ENCODE data around the gene ANK3.

ANK3 gene

DNA sequence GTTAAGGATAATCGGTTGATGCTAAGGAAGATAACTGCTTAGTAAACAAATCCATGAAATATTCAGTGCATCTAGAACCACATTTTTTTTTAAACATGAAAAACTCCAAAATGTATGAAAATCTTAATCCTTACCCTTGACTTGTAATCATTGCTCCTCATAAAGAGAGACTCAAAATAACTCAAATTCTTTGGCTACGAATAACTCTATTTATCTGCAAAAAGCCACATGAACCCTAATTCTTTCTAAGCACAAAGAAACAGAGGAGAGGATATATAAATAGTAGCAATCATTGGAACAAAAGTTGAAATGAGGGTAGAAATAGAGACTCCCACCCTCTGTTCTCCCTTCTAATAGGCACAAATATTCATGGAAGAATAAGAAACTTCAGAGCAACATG, 40.2 kb downstream of the ANK3 start:
- H4K91ac ChIP-seq (ENCODE audit: low read depth, low read length), result no peak overlapping the region
- no peak overlapping the region for H2AFZ ChIP-seq (ENCODE audit: insufficient read depth, low read length, poor library complexity)
- H3K27ac ChIP-seq (ENCODE audit: low read depth, low read length), result no peak overlapping the region
- DNase-seq, result no peak
- no peak overlapping the region for H4K12ac ChIP-seq (ENCODE audit: low read depth, low read length)
- H2BK120ac ChIP-seq (ENCODE audit: insufficient read depth, low read length, poor library complexity), result no peak overlapping the region
- no peaks in the 10 kb centered on the region for H3K79me1 ChIP-seq (ENCODE audit: low read length)
- no peak overlapping the region for H3K9ac ChIP-seq (ENCODE audit: low read length)
- WGBS (ENCODE audit: extremely low coverage, insufficient coverage, insufficient read length), result no CpG with 5 or more reads among the region's 2 CpGs
- no peaks in the 10 kb centered on the region for H3K4me1 ChIP-seq (ENCODE audit: control insufficient read depth in 1 of 2, insufficient read depth in 2 of 2, low read length in 2 of 2)
- no peak overlapping the region for H3K4me3 ChIP-seq (ENCODE audit: low read depth, low read length)
- H2BK12ac ChIP-seq (ENCODE audit: low read length), result no peak overlapping the region
- no peaks in the 10 kb centered on the region for H3K36me3 ChIP-seq (ENCODE audit: control insufficient read depth in 1 of 2, insufficient read depth in 2 of 2, low read length in 2 of 2)
- no peak overlapping the region for H2AK5ac ChIP-seq (ENCODE audit: low read length)
- no peak overlapping the region for H2BK5ac ChIP-seq (ENCODE audit: low read depth, low read length, poor library complexity)
- no peak overlapping the region for H3K4ac ChIP-seq (ENCODE audit: low read depth, low read length)
- H3K23ac ChIP-seq (ENCODE audit: low read length), result no peak overlapping the region
- H3K4me2 ChIP-seq (ENCODE audit: low read length), result no peak overlapping the region
- H3K27me3 ChIP-seq (ENCODE audit: insufficient read depth, low read length), result no peaks in the 10 kb centered on the region
- H4K8ac ChIP-seq (ENCODE audit: low read depth, low read length), result no peak overlapping the region
- no peaks in the 10 kb centered on the region for H3K9me3 ChIP-seq (ENCODE audit: insufficient read depth, low read depth, low read length)
- no peak overlapping the region for H3K18ac ChIP-seq (ENCODE audit: low read length)
- H3K14ac ChIP-seq (ENCODE audit: low read length), result no peak overlapping the region
- no peaks in the 10 kb centered on the region for H3K79me2 ChIP-seq (ENCODE audit: control insufficient read depth, insufficient read depth, low read length, poor library complexity)

DNA sequence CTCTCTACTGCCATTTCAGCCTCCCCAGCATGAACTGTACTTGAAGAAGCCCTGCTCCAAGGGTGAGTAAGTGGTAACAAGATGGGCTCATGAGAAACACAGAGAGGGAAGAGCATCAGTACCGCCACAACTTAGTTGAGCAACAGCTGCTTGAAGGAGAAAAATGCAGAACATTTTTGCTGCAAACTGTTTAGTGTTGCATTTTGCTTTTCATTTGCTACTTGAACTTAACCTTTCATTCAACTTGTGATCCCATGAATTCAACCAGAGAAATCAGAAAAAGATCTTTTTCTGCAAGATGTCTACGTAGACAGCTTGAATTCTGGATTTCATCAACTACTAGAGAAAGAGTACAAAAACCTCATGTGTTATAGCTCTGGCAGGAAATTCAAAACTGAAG, 40.7 kb downstream of the ANK3 start:
- Histone ChIP-seq H2AK5ac (ENCODE audit: low read length) (no peak overlapping the region), H3K79me2 (ENCODE audit: control insufficient read depth, insufficient read depth, low read length, poor library complexity) (no peaks in the 10 kb centered on the region), H3K9me3 (ENCODE audit: insufficient read depth, low read depth, low read length) (no peaks in the 10 kb centered on the region), H3K4ac (ENCODE audit: low read depth, low read length) (no peak overlapping the region), H3K9ac (ENCODE audit: low read length) (no peak overlapping the region), H3K79me1 (ENCODE audit: low read length) (no peaks in the 10 kb centered on the region), H2BK5ac (ENCODE audit: low read depth, low read length, poor library complexity) (no peak overlapping the region), H3K4me1 (ENCODE audit: control insufficient read depth in 1 of 2, insufficient read depth in 2 of 2, low read length in 2 of 2) (no peaks in the 10 kb centered on the region), H3K4me3 (ENCODE audit: low read depth, low read length) (no peak overlapping the region), H3K27me3 (ENCODE audit: insufficient read depth, low read length) (no peaks in the 10 kb centered on the region), H3K4me2 (ENCODE audit: low read length) (no peak overlapping the region), H2BK12ac (ENCODE audit: low read length) (no peak overlapping the region), H3K23ac (ENCODE audit: low read length) (no peak overlapping the region), H4K12ac (ENCODE audit: low read depth, low read length) (no peak overlapping the region), H2BK120ac (ENCODE audit: insufficient read depth, low read length, poor library complexity) (no peak overlapping the region), H3K36me3 (ENCODE audit: control insufficient read depth in 1 of 2, insufficient read depth in 2 of 2, low read length in 2 of 2) (no peaks in the 10 kb centered on the region), H3K18ac (ENCODE audit: low read length) (no peak overlapping the region), H3K27ac (ENCODE audit: low read depth, low read length) (no peak overlapping the region), H4K8ac (ENCODE audit: low read depth, low read length) (no peak overlapping the region), H3K14ac (ENCODE audit: low read length) (no peak overlapping the region), H2AFZ (ENCODE audit: insufficient read depth, low read length, poor library complexity) (no peak overlapping the region), H4K91ac (ENCODE audit: low read depth, low read length) (no peak overlapping the region)
- no CpG with 5 or more reads among the region's 2 CpGs for WGBS (ENCODE audit: extremely low coverage, insufficient coverage, insufficient read length)
- DNase-seq, result no peak

DNA sequence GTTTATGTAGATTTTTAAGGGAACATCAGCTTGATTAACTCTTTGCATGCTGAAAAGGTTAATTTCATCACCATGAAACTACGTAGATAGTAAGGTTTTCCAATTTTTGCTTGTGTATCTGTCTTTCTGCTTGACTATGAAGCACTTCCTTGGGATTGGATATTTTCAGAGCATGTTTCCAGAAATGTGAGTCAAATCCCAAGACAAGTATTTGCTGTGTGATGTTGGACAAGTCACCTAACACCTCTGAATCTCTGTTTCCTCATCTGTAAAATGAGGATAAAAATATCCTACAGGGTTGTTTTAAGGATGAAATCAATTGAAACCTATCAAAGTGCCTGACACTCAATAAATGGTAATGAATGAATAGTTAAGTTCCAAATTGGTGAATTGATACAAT, 42.4 kb downstream of the ANK3 start:
- H2BK12ac ChIP-seq (ENCODE audit: low read length), result no peak overlapping the region
- H4K12ac ChIP-seq (ENCODE audit: low read depth, low read length), result no peak overlapping the region
- no peak overlapping the region for H3K14ac ChIP-seq (ENCODE audit: low read length)
- no peak overlapping the region for H4K91ac ChIP-seq (ENCODE audit: low read depth, low read length)
- no peak overlapping the region for H3K4me3 ChIP-seq (ENCODE audit: low read depth, low read length)
- no peak overlapping the region for H3K9ac ChIP-seq (ENCODE audit: low read length)
- no peak overlapping the region for H4K8ac ChIP-seq (ENCODE audit: low read depth, low read length)
- H2AFZ ChIP-seq (ENCODE audit: insufficient read depth, low read length, poor library complexity), result no peak overlapping the region
- no peaks in the 10 kb centered on the region for H3K36me3 ChIP-seq (ENCODE audit: control insufficient read depth in 1 of 2, insufficient read depth in 2 of 2, low read length in 2 of 2)
- no peak overlapping the region for H2AK5ac ChIP-seq (ENCODE audit: low read length)
- H3K18ac ChIP-seq (ENCODE audit: low read length), result no peak overlapping the region
- H3K9me3 ChIP-seq (ENCODE audit: insufficient read depth, low read depth, low read length), result no peaks in the 10 kb centered on the region
- no peaks in the 10 kb centered on the region for H3K79me1 ChIP-seq (ENCODE audit: low read length)
- H3K4ac ChIP-seq (ENCODE audit: low read depth, low read length), result no peak overlapping the region
- no peak overlapping the region for H2BK120ac ChIP-seq (ENCODE audit: insufficient read depth, low read length, poor library complexity)
- H3K4me1 ChIP-seq (ENCODE audit: control insufficient read depth in 1 of 2, insufficient read depth in 2 of 2, low read length in 2 of 2), result no peaks in the 10 kb centered on the region
- H3K27me3 ChIP-seq (ENCODE audit: insufficient read depth, low read length), result no peaks in the 10 kb centered on the region
- H3K79me2 ChIP-seq (ENCODE audit: control insufficient read depth, insufficient read depth, low read length, poor library complexity), result no peaks in the 10 kb centered on the region
- H3K23ac ChIP-seq (ENCODE audit: low read length), result no peak overlapping the region
- H3K4me2 ChIP-seq (ENCODE audit: low read length), result no peak overlapping the region
- no peak overlapping the region for H3K27ac ChIP-seq (ENCODE audit: low read depth, low read length)
- H2BK5ac ChIP-seq (ENCODE audit: low read depth, low read length, poor library complexity), result no peak overlapping the region
- no CpG with 5 or more reads among the region's 1 CpG for WGBS (ENCODE audit: extremely low coverage, insufficient coverage, insufficient read length)
- DNase-seq, result no peak

DNA sequence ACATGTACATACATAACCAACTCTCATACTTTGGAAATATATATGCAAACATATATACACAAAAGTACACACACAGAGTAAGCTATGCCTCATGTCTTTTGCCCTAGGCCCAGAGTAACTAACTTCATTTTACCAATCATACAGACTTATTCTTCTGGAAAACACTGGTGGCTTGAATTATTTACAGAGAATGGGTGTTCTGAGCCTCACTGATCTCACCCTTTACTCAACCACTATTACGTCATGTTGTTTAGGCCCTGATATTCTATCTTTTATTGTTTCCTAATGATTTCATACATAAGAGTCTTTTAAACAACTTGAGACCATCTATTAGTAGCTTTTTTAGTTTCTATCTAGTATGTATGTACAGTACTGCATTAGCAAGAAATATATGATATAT, 43.0 kb downstream of the ANK3 start:
- Histone ChIP-seq H3K9me3 (ENCODE audit: insufficient read depth, low read depth, low read length) (no peaks in the 10 kb centered on the region), H2AK5ac (ENCODE audit: low read length) (no peak overlapping the region), H2BK12ac (ENCODE audit: low read length) (no peak overlapping the region), H3K4ac (ENCODE audit: low read depth, low read length) (no peak overlapping the region), H3K14ac (ENCODE audit: low read length) (no peak overlapping the region), H3K27me3 (ENCODE audit: insufficient read depth, low read length) (no peaks in the 10 kb centered on the region), H3K27ac (ENCODE audit: low read depth, low read length) (no peak overlapping the region), H3K23ac (ENCODE audit: low read length) (no peak overlapping the region), H2BK120ac (ENCODE audit: insufficient read depth, low read length, poor library complexity) (no peak overlapping the region), H2BK5ac (ENCODE audit: low read depth, low read length, poor library complexity) (no peak overlapping the region), H3K9ac (ENCODE audit: low read length) (no peak overlapping the region), H3K18ac (ENCODE audit: low read length) (no peak overlapping the region), H3K36me3 (ENCODE audit: control insufficient read depth in 1 of 2, insufficient read depth in 2 of 2, low read length in 2 of 2) (no peaks in the 10 kb centered on the region), H4K12ac (ENCODE audit: low read depth, low read length) (no peak overlapping the region), H2AFZ (ENCODE audit: insufficient read depth, low read length, poor library complexity) (no peak overlapping the region), H3K4me2 (ENCODE audit: low read length) (no peak overlapping the region), H3K4me1 (ENCODE audit: control insufficient read depth in 1 of 2, insufficient read depth in 2 of 2, low read length in 2 of 2) (no peaks in the 10 kb centered on the region), H3K79me1 (ENCODE audit: low read length) (no peaks in the 10 kb centered on the region), H4K8ac (ENCODE audit: low read depth, low read length) (no peak overlapping the region), H3K79me2 (ENCODE audit: control insufficient read depth, insufficient read depth, low read length, poor library complexity) (no peaks in the 10 kb centered on the region), H3K4me3 (ENCODE audit: low read depth, low read length) (no peak overlapping the region), H4K91ac (ENCODE audit: low read depth, low read length) (no peak overlapping the region)
- no CpG with 5 or more reads among the region's 1 CpG for WGBS (ENCODE audit: extremely low coverage, insufficient coverage, insufficient read length)
- no peak for DNase-seq

Data from trophoblast cell (in vitro differentiated cells and primary cell).